ENCODE measurements around the gene AUTS2.

The AUTS2 gene

GRCh38 chr7:70214071-70214470, 615.8 kb downstream of the AUTS2 start:
- Histone ChIP-seq H4K5ac (ENCODE audit: low read length) (no peak overlapping the region), H3K4me2 (ENCODE audit: low read length) (no peak overlapping the region), H4K8ac (ENCODE audit: low read depth, low read length) (no peak overlapping the region), H3K56ac (ENCODE audit: low read length) (no peak overlapping the region), H3K27ac (ENCODE audit: low read depth, low read length) (no peak overlapping the region), H2AK5ac (ENCODE audit: low read length) (no peak overlapping the region), H2BK120ac (ENCODE audit: low read depth, low read length) (no peak overlapping the region), H3K4me1 (ENCODE audit: control insufficient read depth, low read depth, low read length) (peaks cover 2% of the 10 kb centered on the region), H3K9ac (ENCODE audit: low read length) (no peak overlapping the region), H3K18ac (ENCODE audit: low read length) (no peak overlapping the region), H3K4ac (ENCODE audit: low read depth, low read length) (no peak overlapping the region), H2BK5ac (ENCODE audit: low read length) (no peak overlapping the region), H3K79me1 (ENCODE audit: low read length) (no peaks in the 10 kb centered on the region), H3K23ac (ENCODE audit: low read length) (no peak overlapping the region), H3K36me3 (ENCODE audit: control insufficient read depth, insufficient read depth, low read length) (no peaks in the 10 kb centered on the region), H2BK15ac (replicated peaks; ENCODE audit: low read depth) (no peak overlapping the region), H3K79me2 (ENCODE audit: control insufficient read depth, insufficient read depth, low read length) (no peaks in the 10 kb centered on the region), H3K4me3 (ENCODE audit: low read length) (no peak overlapping the region), H3K27me3 (ENCODE audit: insufficient read depth, low read length, poor library complexity) (no peaks in the 10 kb centered on the region)
- DNase-seq = no peak

DNA sequence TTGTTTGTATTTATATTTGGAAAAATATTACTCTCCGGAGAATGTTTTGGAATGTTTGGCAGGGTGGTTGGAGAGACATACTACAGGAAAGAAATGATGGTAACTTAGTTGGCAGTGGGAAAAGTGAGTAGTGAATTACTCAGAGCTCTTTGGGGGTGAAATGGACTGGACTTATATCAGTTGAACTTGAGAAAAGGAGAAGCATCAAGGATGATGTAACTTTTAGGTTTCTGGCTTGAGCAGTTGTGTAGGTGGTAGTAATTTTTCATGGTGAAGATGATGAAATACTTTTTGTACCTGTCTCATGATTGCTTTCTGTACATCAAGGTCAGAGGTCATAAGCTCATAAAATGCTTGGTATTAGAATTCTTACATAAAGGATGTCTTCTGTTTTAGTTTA, 617.2 kb downstream of the AUTS2 start:
- Histone ChIP-seq H2BK15ac (replicated peaks; ENCODE audit: low read depth) (no peak overlapping the region), H3K56ac (ENCODE audit: low read length) (no peak overlapping the region), H3K9ac (ENCODE audit: low read length) (no peak overlapping the region), H2BK120ac (ENCODE audit: low read depth, low read length) (no peak overlapping the region), H3K4me3 (ENCODE audit: low read length) (no peak overlapping the region), H3K79me2 (ENCODE audit: control insufficient read depth, insufficient read depth, low read length) (no peaks in the 10 kb centered on the region), H3K4me1 (ENCODE audit: control insufficient read depth, low read depth, low read length) (peaks cover 2% of the 10 kb centered on the region), H3K27ac (ENCODE audit: low read depth, low read length) (no peak overlapping the region), H2AK5ac (ENCODE audit: low read length) (no peak overlapping the region), H2BK5ac (ENCODE audit: low read length) (no peak overlapping the region), H4K5ac (ENCODE audit: low read length) (no peak overlapping the region), H3K79me1 (ENCODE audit: low read length) (no peaks in the 10 kb centered on the region), H3K36me3 (ENCODE audit: control insufficient read depth, insufficient read depth, low read length) (no peaks in the 10 kb centered on the region), H3K23ac (ENCODE audit: low read length) (no peak overlapping the region), H3K27me3 (ENCODE audit: insufficient read depth, low read length, poor library complexity) (no peaks in the 10 kb centered on the region), H4K8ac (ENCODE audit: low read depth, low read length) (no peak overlapping the region), H3K18ac (ENCODE audit: low read length) (no peak overlapping the region), H3K4ac (ENCODE audit: low read depth, low read length) (no peak overlapping the region), H3K4me2 (ENCODE audit: low read length) (no peak overlapping the region)
- 100% methylated on average over 1 of the region's 1 CpG for WGBS (ENCODE audit: extremely low coverage, insufficient coverage, low lambda C conversion rate)
- no peak for DNase-seq

DNA sequence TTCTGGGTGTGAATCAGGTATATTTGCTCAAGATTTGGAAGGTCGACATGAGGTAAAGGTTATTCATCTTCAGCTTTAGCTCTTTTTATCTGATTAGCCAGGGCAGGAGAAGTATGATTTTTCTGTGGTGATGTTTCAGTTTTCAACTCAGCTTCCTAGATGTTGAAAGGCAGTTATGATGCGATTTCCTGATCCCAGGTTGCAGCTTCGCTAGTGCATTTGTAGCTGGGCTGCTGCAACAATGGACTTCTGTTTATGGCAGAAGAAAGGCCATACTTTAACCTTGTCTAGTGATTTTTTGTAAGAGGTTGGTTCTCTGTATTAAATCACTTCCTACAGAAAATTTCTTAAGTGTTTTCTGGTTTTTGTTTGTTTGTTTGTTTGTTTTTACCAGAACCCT, 619.3 kb downstream of the AUTS2 start:
- Histone ChIP-seq H3K9ac (ENCODE audit: low read length) (no peak overlapping the region), H4K5ac (ENCODE audit: low read length) (no peak overlapping the region), H2BK120ac (ENCODE audit: low read depth, low read length) (no peak overlapping the region), H2BK15ac (replicated peaks; ENCODE audit: low read depth) (no peak overlapping the region), H3K27ac (ENCODE audit: low read depth, low read length) (no peak overlapping the region), H3K79me2 (ENCODE audit: control insufficient read depth, insufficient read depth, low read length) (no peaks in the 10 kb centered on the region), H3K36me3 (ENCODE audit: control insufficient read depth, insufficient read depth, low read length) (no peaks in the 10 kb centered on the region), H3K4me2 (ENCODE audit: low read length) (no peak overlapping the region), H3K79me1 (ENCODE audit: low read length) (no peaks in the 10 kb centered on the region), H3K23ac (ENCODE audit: low read length) (no peak overlapping the region), H3K4me1 (ENCODE audit: control insufficient read depth, low read depth, low read length) (no peaks in the 10 kb centered on the region), H4K8ac (ENCODE audit: low read depth, low read length) (no peak overlapping the region), H2BK5ac (ENCODE audit: low read length) (no peak overlapping the region), H3K27me3 (ENCODE audit: insufficient read depth, low read length, poor library complexity) (no peaks in the 10 kb centered on the region), H3K4ac (ENCODE audit: low read depth, low read length) (no peak overlapping the region), H3K4me3 (ENCODE audit: low read length) (no peak overlapping the region), H2AK5ac (ENCODE audit: low read length) (no peak overlapping the region), H3K18ac (ENCODE audit: low read length) (no peak overlapping the region), H3K56ac (ENCODE audit: low read length) (no peak overlapping the region)
- no peak for DNase-seq
- no CpG with 5 or more reads among the region's 3 CpGs for WGBS (ENCODE audit: extremely low coverage, insufficient coverage, low lambda C conversion rate)

DNA sequence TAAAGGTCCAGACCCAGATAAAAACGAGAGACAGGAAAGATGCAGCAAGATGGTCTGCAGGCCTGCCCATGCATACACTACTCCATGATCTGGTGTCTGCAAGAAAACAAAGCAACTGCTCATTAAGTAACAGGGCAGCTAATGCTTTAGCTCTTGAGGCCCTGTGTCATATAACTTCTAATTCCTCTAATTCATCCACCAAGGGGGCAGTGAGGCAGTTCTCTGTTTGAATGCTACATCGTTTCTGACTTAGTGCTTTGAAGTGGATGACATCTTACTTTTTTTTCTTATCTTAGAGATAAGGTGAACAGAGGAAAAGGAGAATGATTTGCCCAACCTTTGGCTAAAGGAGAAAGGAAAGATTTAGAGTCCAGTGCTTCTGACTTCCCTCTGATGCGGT, 619.7 kb downstream of the AUTS2 start:
- Histone ChIP-seq H3K27ac (ENCODE audit: low read depth, low read length) (no peak overlapping the region), H3K56ac (ENCODE audit: low read length) (no peak overlapping the region), H3K9ac (ENCODE audit: low read length) (no peak overlapping the region), H3K4me3 (ENCODE audit: low read length) (no peak overlapping the region), H2AK5ac (ENCODE audit: low read length) (no peak overlapping the region), H3K4me2 (ENCODE audit: low read length) (no peak overlapping the region), H3K4ac (ENCODE audit: low read depth, low read length) (no peak overlapping the region), H3K79me2 (ENCODE audit: control insufficient read depth, insufficient read depth, low read length) (no peaks in the 10 kb centered on the region), H4K8ac (ENCODE audit: low read depth, low read length) (no peak overlapping the region), H3K4me1 (ENCODE audit: control insufficient read depth, low read depth, low read length) (no peaks in the 10 kb centered on the region), H2BK5ac (ENCODE audit: low read length) (no peak overlapping the region), H3K23ac (ENCODE audit: low read length) (no peak overlapping the region), H3K27me3 (ENCODE audit: insufficient read depth, low read length, poor library complexity) (no peaks in the 10 kb centered on the region), H2BK15ac (replicated peaks; ENCODE audit: low read depth) (no peak overlapping the region), H2BK120ac (ENCODE audit: low read depth, low read length) (no peak overlapping the region), H3K18ac (ENCODE audit: low read length) (no peak overlapping the region), H4K5ac (ENCODE audit: low read length) (no peak overlapping the region), H3K36me3 (ENCODE audit: control insufficient read depth, insufficient read depth, low read length) (no peaks in the 10 kb centered on the region), H3K79me1 (ENCODE audit: low read length) (no peaks in the 10 kb centered on the region)
- no peak for DNase-seq
- WGBS (ENCODE audit: extremely low coverage, insufficient coverage, low lambda C conversion rate) = no CpG with 5 or more reads among the region's 3 CpGs

DNA sequence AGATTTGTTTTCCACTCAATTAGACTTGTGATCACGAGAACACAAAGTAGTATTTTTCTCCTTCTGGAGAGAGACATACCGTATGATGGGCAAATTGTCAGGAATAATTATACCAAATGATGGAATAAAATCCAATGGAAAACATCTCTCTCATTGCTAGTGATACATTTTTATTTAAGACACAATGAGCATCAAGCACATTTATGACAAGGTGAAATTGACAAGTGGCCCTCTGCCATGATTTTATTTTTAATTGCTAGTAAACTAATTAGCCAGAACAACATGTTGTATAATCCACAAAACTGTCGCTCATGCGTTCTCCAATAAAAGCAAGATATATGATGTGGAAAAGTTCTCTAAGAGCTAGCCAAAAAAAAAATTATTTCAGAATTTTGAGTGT, 620.8 kb downstream of the AUTS2 start:
- Histone ChIP-seq H3K4me2 (ENCODE audit: low read length) (no peak overlapping the region), H3K9ac (ENCODE audit: low read length) (no peak overlapping the region), H4K5ac (ENCODE audit: low read length) (no peak overlapping the region), H3K18ac (ENCODE audit: low read length) (no peak overlapping the region), H3K79me2 (ENCODE audit: control insufficient read depth, insufficient read depth, low read length) (no peaks in the 10 kb centered on the region), H3K4ac (ENCODE audit: low read depth, low read length) (no peak overlapping the region), H3K27me3 (ENCODE audit: insufficient read depth, low read length, poor library complexity) (no peaks in the 10 kb centered on the region), H2BK15ac (replicated peaks; ENCODE audit: low read depth) (no peak overlapping the region), H3K4me3 (ENCODE audit: low read length) (no peak overlapping the region), H3K56ac (ENCODE audit: low read length) (no peak overlapping the region), H3K23ac (ENCODE audit: low read length) (no peak overlapping the region), H3K36me3 (ENCODE audit: control insufficient read depth, insufficient read depth, low read length) (no peaks in the 10 kb centered on the region), H4K8ac (ENCODE audit: low read depth, low read length) (no peak overlapping the region), H3K79me1 (ENCODE audit: low read length) (no peaks in the 10 kb centered on the region), H2BK5ac (ENCODE audit: low read length) (no peak overlapping the region), H3K27ac (ENCODE audit: low read depth, low read length) (no peak overlapping the region), H2AK5ac (ENCODE audit: low read length) (no peak overlapping the region), H2BK120ac (ENCODE audit: low read depth, low read length) (no peak overlapping the region), H3K4me1 (ENCODE audit: control insufficient read depth, low read depth, low read length) (no peaks in the 10 kb centered on the region)
- WGBS (ENCODE audit: extremely low coverage, insufficient coverage, low lambda C conversion rate) = no CpG with 5 or more reads among the region's 4 CpGs
- no peak for DNase-seq

- Histone ChIP-seq H4K8ac (ENCODE audit: low read depth, low read length) (no peak overlapping the region), H3K79me1 (ENCODE audit: low read length) (no peaks in the 10 kb centered on the region), H2BK5ac (ENCODE audit: low read length) (no peak overlapping the region), H3K9ac (ENCODE audit: low read length) (no peak overlapping the region), H2BK15ac (replicated peaks; ENCODE audit: low read depth) (no peak overlapping the region), H3K36me3 (ENCODE audit: control insufficient read depth, insufficient read depth, low read length) (no peaks in the 10 kb centered on the region), H3K27me3 (ENCODE audit: insufficient read depth, low read length, poor library complexity) (no peaks in the 10 kb centered on the region), H4K5ac (ENCODE audit: low read length) (no peak overlapping the region), H2AK5ac (ENCODE audit: low read length) (no peak overlapping the region), H3K18ac (ENCODE audit: low read length) (no peak overlapping the region), H3K23ac (ENCODE audit: low read length) (no peak overlapping the region), H2BK120ac (ENCODE audit: low read depth, low read length) (no peak overlapping the region), H3K79me2 (ENCODE audit: control insufficient read depth, insufficient read depth, low read length) (no peaks in the 10 kb centered on the region), H3K4me2 (ENCODE audit: low read length) (no peak overlapping the region), H3K4me3 (ENCODE audit: low read length) (no peak overlapping the region), H3K56ac (ENCODE audit: low read length) (no peak overlapping the region), H3K4ac (ENCODE audit: low read depth, low read length) (no peak overlapping the region), H3K27ac (ENCODE audit: low read depth, low read length) (no peak overlapping the region), H3K4me1 (ENCODE audit: control insufficient read depth, low read depth, low read length) (no peaks in the 10 kb centered on the region)
- peak; percentile 15 for DNase-seq
Observed at GRCh38 chr7:70229242-70229641, 631.0 kb downstream of the AUTS2 start.

Measured in mesendoderm (in vitro differentiated cells).